Measurements from ENCODE around the gene LETM1.

Gene LETM1

DNA sequence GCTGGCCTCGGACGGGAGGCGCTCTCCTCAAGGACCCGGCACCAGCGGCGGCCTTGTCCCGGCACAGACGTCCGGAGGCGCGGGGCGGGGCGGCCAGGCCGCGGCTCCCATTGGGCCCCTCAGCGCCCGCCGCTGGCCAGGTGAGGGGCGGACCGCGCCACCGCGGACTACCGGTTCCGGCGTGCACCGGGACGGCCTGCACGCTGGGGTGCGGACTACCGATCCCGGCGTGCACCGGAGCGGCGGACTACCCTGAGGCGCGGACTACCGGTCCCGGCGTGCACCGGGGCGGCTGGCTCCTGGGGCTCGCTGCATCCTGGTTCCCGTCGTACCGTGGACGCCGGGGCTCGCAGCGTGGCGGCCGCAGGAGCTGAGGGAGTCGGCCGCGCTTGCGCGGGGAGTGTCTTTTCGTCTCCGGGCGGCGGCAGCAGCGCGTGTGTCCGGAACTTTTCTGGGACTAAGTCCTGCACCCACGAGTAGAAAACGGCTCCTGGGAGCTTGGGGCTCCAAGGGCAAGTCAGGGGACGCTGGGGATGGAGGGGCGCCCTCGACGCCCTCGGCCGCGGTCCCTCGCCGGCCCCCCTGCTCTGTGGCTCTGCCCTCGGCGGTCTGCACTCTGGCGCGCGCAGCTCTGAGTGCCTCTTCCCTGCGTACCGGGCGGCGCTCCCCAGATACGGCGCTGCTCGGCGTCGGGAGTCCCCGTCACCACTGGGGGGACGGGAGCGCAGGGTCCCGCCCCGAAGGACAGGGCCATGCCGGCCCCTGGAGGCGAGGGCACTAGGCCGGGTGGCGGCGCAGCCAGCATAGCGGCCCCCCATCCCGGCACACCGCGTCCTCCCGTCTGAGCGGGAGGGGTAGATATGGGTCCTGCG lies at the start of gene LETM1:
Gene LETM1, minus strand, starts transcription at position 86 of the 872 bp plus-strand sequence. CDS start 206 bp downstream, outside the sequence.
- peak; percentile 77 to 88 for DNase-seq (ENCODE audit: low read depth in 2 of 2, low spot score in 1 of 2)

GRCh38 chr4:1904042-1904441 lies 48.1 kb upstream of the LETM1 start:
- no peak for DNase-seq (ENCODE audit: low read depth in 2 of 2, low spot score in 1 of 2)

- no peak for DNase-seq (ENCODE audit: low read depth in 2 of 2, low spot score in 1 of 2)
Observed at GRCh38 chr4:1903035-1903434, 47.1 kb upstream of the LETM1 start.

GRCh38 chr4:1902243-1902642 lies 46.3 kb upstream of the LETM1 start:
- no peak for DNase-seq (ENCODE audit: low read depth in 2 of 2, low spot score in 1 of 2)

DNA sequence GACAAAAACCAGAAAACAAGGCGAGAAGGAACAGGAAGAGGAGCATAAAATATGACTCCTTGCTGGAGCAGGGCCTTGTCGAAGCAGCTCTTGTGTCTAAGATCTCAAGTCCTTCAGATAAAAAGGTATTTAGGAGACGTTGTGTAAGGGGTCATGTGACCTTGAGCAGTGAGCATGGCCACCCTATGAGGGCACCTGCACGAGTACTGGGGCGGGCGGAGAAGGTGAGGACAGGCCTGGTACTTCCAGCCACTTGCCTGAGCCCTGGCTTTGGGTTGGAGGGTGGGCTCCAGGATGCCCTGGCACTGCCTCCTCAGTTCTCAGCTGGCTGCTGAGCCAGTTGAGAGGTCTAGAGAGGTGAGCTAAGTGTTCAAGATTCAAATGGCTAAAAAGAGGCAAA lies 45.2 kb upstream of the LETM1 start:
- no peak for DNase-seq (ENCODE audit: low read depth in 2 of 2, low spot score in 1 of 2)

GRCh38 chr4:1900624-1901023 lies 44.7 kb upstream of the LETM1 start:
- no peak for DNase-seq (ENCODE audit: low read depth in 2 of 2, low spot score in 1 of 2)

- DNase-seq (ENCODE audit: low read depth in 2 of 2, low spot score in 1 of 2) = no peak
Observed at GRCh38 chr4:1900087-1900433, 44.1 kb upstream of the LETM1 start.

- DNase-seq (ENCODE audit: low read depth in 2 of 2, low spot score in 1 of 2) = peak; percentile 45 to 49
Observed at GRCh38 chr4:1899149-1900086, 43.5 kb upstream of the LETM1 start.

DNA sequence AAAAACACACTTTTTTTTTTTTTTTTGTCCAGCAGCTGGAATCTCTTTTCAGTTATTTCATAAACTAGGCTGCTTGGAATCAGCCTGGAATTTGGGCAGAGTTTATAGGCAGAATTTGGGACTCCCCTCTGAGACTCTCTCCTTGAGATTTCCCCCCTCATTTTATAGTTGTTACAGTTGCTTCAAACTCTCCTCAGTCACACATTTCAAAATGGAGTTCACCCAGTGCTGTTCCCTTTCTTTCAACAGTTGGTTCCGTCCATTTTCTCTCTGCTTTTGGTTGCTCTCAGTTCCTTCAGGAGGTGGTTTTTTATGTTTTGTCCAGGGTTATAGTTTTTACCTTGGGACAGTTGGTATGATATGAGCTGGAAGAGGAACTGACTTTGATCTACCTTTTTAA lies 42.7 kb upstream of the LETM1 start:
- DNase-seq (ENCODE audit: low read depth in 2 of 2, low spot score in 1 of 2) = no peak

DNA sequence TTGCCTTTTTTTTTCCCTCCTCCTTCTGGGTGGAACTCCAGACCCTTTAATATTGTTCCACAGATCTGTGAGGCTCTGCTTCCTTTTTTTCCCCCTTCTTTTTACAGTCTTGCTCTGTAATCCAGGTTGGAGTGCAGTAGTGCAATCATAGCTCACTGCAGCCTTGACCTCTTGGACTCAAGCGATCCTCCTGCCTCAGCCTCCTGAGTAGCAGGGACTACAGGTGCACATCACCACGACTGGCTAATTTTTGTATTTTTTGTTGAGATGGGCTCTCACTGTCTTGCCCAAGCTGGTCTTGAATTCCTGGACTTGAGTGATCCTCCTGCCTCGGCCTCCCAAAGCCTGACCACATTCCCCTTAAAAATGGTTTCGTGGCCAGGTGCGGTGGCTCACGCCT lies 42.1 kb upstream of the LETM1 start:
- no peak for DNase-seq (ENCODE audit: low read depth in 2 of 2, low spot score in 1 of 2)

GRCh38 chr4:1896658-1896991 lies 40.7 kb upstream of the LETM1 start:
- no peak for DNase-seq (ENCODE audit: low read depth in 2 of 2, low spot score in 1 of 2)

DNA sequence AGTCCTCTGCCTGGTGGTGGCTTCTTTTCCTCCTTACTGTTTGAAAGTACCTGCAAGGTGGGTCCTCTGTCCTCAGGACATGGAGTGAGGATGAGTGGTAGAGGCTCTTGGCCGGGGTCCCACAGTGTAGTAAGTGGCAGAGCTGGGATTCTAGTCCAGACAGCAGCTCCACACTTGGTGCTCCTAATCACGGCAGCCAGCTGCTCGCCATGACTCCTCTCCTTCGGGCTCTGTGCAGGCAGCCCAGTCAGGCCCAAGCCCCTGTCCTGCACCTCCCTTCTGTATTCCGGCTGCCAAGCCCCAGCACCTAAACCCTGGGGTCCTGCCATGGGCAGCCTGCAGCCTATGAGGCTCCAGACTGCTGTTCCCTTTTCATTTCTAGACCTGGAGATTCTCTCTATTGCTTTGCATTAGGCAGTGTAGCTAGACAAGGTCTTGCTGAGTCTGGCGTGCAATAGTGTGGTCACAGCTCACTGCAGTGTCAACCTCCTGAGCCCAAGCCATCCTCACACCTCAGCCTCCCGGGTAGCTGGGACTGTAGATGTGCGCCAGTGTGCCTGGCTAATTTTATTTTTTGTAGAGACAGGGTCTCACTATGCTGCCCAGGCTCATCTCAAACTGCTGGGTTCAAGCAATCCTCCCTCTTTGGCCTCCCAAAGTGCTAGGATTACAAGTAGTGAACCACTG lies 40.2 kb upstream of the LETM1 start:
- no peak for DNase-seq (ENCODE audit: low read depth in 2 of 2, low spot score in 1 of 2)

DNA sequence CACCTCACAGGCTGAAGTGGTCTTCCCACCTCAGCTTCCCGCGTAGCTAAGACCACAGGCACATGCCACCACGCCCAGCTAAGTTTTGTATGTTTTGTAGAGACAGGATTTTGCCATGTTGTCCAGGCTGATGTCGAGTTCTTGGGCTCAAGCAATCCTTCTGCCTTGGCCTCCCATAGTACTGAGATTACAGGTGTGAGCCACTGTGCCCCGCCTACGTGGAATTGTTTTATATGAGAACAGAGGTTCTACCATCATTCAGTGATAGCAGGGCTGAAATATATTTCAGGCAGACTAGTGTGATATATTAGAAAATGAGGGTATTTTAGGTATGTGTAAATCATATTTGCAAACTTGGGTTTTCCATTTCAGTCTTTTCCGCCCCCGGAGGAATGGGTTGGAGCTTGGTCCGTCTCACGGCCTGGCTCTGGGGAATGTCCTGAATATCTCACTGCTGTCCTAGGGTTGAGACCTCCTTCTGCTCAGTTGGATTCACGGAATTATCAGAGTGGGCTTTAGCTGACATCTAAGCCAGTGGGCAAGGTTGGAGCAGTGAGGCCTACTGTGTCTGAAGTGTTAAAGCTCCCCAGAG lies 35.1 kb upstream of the LETM1 start:
- DNase-seq (ENCODE audit: low read depth in 2 of 2, low spot score in 1 of 2) = no peak

DNA sequence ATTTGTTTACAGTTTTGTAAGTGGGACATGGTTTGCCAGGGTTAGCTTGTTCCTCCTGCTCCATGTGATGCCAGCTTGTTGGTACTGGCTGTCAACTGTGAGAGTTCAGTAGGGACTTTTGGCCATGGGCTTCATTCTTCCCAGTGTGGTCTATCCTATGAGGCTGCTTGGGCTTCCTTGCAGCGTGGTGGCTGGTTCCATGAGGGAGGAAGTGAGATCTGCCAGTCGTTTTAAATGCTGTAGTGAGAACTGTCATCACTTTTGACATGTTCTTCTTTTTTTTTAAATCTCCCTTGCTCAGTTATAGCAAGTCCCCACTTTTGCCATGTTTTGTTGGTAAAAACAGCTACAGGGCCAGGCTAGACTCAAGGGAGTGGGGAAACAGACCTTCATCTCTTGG lies 31.1 kb upstream of the LETM1 start:
- DNase-seq (ENCODE audit: low read depth in 2 of 2, low spot score in 1 of 2) = no peak

DNA sequence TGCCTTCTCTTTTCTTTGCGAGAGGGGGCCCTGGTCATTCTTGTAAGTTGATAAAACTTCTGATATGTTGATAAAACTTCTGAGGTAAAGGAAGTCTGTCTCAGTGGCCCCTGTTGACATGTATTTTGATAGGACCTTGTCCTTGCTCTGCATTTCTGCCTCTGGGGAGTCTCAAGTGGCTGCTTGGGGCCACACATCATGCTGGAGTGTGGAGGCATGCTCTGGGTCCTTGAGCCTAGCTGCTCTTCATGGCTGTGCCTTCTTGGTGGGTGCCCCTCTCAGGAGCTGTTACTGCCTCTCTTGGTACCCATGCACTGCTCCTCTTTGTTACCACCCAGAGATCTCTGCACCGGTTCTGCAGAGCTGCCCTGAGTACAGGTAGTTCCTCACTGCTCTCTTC lies 29.5 kb upstream of the LETM1 start:
- no peak for DNase-seq (ENCODE audit: low read depth in 2 of 2, low spot score in 1 of 2)

DNA sequence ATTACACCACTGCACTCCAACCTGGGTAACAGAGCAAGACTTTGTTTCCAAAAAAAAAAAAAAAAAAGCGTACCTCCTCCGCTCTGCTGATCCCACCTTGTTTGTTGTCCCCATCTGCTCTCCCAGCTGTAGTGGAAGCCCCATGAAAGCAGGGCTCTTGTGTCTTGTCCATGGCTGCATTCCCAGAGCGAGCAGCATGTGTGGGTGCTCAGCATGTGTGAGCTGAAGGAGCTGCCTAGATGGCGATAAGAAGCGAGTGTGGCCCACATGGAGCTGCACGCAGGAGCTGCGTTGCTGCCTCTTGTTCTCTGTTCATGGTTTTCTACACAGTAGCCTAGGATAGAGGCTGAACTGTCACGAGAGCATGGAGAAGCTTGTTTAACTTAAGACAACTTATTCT lies 27.6 kb upstream of the LETM1 start:
- DNase-seq (ENCODE audit: low read depth in 2 of 2, low spot score in 1 of 2) = no peak

DNA sequence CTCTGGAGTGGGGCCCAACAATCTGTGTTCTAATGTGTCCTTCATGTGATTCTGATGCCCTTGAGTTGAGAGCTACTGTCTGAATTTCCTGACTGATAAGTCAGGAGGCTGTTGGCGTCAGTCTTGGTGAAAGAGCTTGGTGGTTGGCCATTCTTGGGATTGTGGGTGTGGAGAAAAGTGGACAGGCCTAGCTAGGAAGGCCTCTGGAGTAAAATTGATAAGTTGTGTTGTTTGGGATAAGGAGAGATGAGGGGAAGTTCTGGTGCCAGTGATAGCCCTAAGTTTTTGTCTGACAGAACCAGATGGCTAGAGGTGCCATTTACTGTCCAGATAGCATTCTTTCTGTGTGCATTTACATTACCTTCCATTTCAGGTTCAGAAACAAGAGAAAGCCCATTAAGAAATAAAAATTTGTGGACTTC lies 26.9 kb upstream of the LETM1 start:
- no peak for DNase-seq (ENCODE audit: low read depth in 2 of 2, low spot score in 1 of 2)

GRCh38 chr4:1880332-1880731 lies 24.4 kb upstream of the LETM1 start:
- no peak for DNase-seq (ENCODE audit: low read depth in 2 of 2, low spot score in 1 of 2)

DNA sequence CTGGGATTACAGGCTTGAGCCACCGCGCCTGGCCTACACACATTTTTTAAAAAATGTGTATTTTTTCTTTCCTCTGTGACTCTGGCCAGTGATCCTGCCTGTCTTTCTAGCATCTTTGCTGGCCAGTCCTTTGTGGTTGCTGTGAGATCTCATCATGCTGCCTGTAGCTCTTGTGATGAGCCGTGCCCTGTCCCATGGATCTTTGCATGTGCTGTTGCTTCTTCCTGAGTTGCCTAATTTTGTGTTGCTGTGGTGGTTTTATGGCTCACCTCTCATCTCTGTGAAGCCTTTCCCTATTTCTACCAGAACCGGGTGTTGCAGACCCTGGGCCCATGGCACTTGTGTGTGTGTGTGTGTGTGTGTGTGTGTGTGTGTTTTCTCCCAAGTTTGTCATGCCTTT lies 23.5 kb upstream of the LETM1 start:
- no peak for DNase-seq (ENCODE audit: low read depth in 2 of 2, low spot score in 1 of 2)

DNA sequence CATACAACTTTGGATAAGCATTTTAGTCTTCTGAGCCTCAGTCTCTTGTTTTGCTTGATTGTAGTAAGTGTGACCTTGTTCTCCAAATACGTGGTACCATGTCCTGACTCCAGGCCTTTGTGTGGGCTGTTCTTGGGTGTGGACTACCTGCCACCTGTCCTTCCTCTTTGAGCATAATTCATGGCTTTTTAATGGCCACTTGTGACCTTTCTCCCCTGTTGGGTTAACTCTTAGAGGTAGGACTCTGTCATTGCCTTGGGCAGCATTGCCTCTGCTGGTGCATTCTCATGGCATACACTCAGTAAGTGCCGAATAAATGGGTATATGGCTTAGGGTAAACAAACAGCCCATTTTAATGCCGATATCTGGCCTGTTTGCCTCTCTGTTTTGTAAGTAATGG lies 18.2 kb upstream of the LETM1 start:
- DNase-seq (ENCODE audit: low read depth in 2 of 2, low spot score in 1 of 2) = no peak

DNA sequence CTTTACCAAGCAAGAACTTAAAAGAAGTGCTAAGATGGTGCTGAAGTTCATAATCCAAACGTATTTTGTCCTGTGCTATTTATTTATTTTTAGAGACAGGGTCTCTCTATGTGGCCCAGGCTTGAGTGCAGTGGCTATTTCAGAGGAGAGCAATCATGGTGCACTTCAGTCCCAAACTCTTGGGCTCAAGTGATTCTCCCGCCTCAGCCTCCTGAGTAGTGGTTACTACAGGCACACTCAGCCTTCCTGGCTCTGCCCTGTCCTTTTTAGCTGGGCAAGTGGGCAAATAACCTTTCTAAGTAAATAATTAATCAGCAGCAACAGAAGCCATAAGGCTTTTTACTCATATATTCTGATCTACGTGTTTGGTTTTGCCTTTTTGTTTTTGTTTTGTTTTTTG lies 17.8 kb upstream of the LETM1 start:
- DNase-seq (ENCODE audit: low read depth in 2 of 2, low spot score in 1 of 2) = no peak

Data from stimulated activated CD8-positive, alpha-beta memory T cell treated with anti-CD3 and anti-CD28 coated beads, Interleukin-4, amount 100 ng/mL, for 4 hours (primary cell).